ENCODE measurements around the gene SIGLEC15. TPM values are rescaled to one million over a fixed set of nuclear protein-coding genes. Genes with fewer than 3 reads are reported as not detected.

The SIGLEC15 gene
- total RNA-seq, 1 experiment from 2014 or later, result not detected

- TF ChIP-seq SRF (IDR thresholded peaks at IDR 0.05; ENCODE audit: low read depth) (no peak), ELF1 (IDR thresholded peaks at IDR 0.05; ENCODE audit: borderline replicate concordance, low read depth) (no peak), ZFX (IDR thresholded peaks at IDR 0.05) (no peak), ATF3 (IDR thresholded peaks at IDR 0.05) (no peak)
Measured at GRCh38 chr18:45786941-45787340, 38.5 kb upstream of the SIGLEC15 start (continued).

- ChIA-PET CTCF (no interaction called here), POLR2A (no interaction called here), RAD21 (ENCODE audit: low non-redundant PET in 1 of 2, low total read pairs in 2 of 2, uncharacterized antibody in 2 of 2, unreplicated experiment in 2 of 2) (no interaction called here)
- H2AFZ ChIP-seq (ENCODE audit: low read depth, low read length, poor library complexity, severe bottlenecking), result no peak overlapping the region
- H3K79me2 ChIP-seq (ENCODE audit: insufficient read depth, low read length), result no peaks in the 10 kb centered on the region
- no peaks in the 10 kb centered on the region for H3K36me3 ChIP-seq (ENCODE audit: control insufficient read depth in 1 of 2, insufficient read depth in 2 of 2, low read length in 2 of 2)
- no peak for DNase-seq (ENCODE audit: low read depth, low spot score)
- no peak for ATAC-seq
- no peak overlapping the region for H3K4me2 ChIP-seq (ENCODE audit: low read length)
- H3K4me3 ChIP-seq (replicated peaks in 1 of 2; ENCODE audit: low read depth in 1 of 2, low read length in 2 of 2), result no peak overlapping the region
- peaks cover 0 to 14% of the 10 kb centered on the region in 2 experiments; a peak in 2 of 4 replicates for H3K4me1 ChIP-seq (ENCODE audit: control insufficient read depth in 1 of 2, insufficient read depth in 2 of 2, low read length in 2 of 2)
- TF ChIP-seq EGR1 (IDR thresholded peaks at IDR 0.05; ENCODE audit: low read depth), result no peak
- TF ChIP-seq CBX3 (IDR thresholded peaks at IDR 0.05; ENCODE audit: low read depth), result no peak
- TF ChIP-seq ZBTB33 (IDR thresholded peaks at IDR 0.05; ENCODE audit: extremely low read depth, insufficient replicate concordance, low read length), result no peak
- TF ChIP-seq CTCF (IDR thresholded peaks at IDR 0.05 in 2 of 3, conservative IDR thresholded peaks at IDR 0.05 in 1 of 3; ENCODE audit: borderline replicate concordance in 1 of 3, insufficient read depth in 1 of 3, low read depth in 2 of 3, low read length in 2 of 3), result no peak
- no peak for TF ChIP-seq POLR2AphosphoS5 (IDR thresholded peaks at IDR 0.05; ENCODE audit: low read depth, low read length)
- TF ChIP-seq RAD21 (IDR thresholded peaks at IDR 0.05; ENCODE audit: low read depth), result no peak
- TF ChIP-seq SP1 (IDR thresholded peaks at IDR 0.05; ENCODE audit: low read depth), result no peak
- TF ChIP-seq POLR2A (IDR thresholded peaks at IDR 0.05; ENCODE audit: borderline replicate concordance, extremely low read depth, insufficient read depth, insufficient read length), result no peak
- no peak for TF ChIP-seq MAX (IDR thresholded peaks at IDR 0.05)
- TF ChIP-seq SIN3A (IDR thresholded peaks at IDR 0.05; ENCODE audit: low read depth), result no peak
- TF ChIP-seq ELF1 (IDR thresholded peaks at IDR 0.05; ENCODE audit: borderline replicate concordance, low read depth), result no peak
- no peak for TF ChIP-seq SRF (IDR thresholded peaks at IDR 0.05; ENCODE audit: low read depth)
- no peak for TF ChIP-seq ATF3 (IDR thresholded peaks at IDR 0.05)
- TF ChIP-seq FOSL1 (IDR thresholded peaks at IDR 0.05; ENCODE audit: low read depth), result no peak
- no peak for TF ChIP-seq JUND (IDR thresholded peaks at IDR 0.05)
- H4K20me1 ChIP-seq (ENCODE audit: insufficient read depth), result no peaks in the 10 kb centered on the region
- intact Hi-C loops (cut with micrococcal nuclease), result no loop called here
- H3K9me2 ChIP-seq (ENCODE audit: insufficient read depth), result no peaks in the 10 kb centered on the region
- no TSS peak for BruUV-seq (replicated peaks)
- no peaks in the 10 kb centered on the region for H3K9me3 ChIP-seq (ENCODE audit: control insufficient read depth in 1 of 2, insufficient read depth in 1 of 2, low read depth in 1 of 2, low read length in 2 of 2)
- no peak overlapping the region for H3K27ac ChIP-seq (ENCODE audit: low read depth, low read length)
- no peaks in the 10 kb centered on the region for H3K27me3 ChIP-seq (ENCODE audit: insufficient read depth, low read length)
- no peak overlapping the region for H3K9ac ChIP-seq (ENCODE audit: low read length)
Measured at GRCh38 chr18:45787346-45787745, 38.1 kb upstream of the SIGLEC15 start.
